IMR-90 (cell line): Measurements from ENCODE around the gene PHKB.

ENCODE experiments used
- FOS ChIP-seq: fragments of 150-350 bp; IDR thresholded peaks from 2 replicates; pipeline ENCODE4 v1.6.1; 2016; ENCODE audit warnings: low read depth, low read length
- POLR2A ChIP-seq: IDR thresholded peaks from 2 replicates; pipeline ENCODE4 v1.6.1; 2012; ENCODE audit warnings: mild to moderate bottlenecking, low read depth, low read length
- RAD21 ChIP-seq: IDR thresholded peaks from 2 replicates; pipeline ENCODE4 v1.6.1; 2012; ENCODE audit warnings: low read length, improper control_type of control experiment
- RFX5 ChIP-seq: IDR thresholded peaks from 2 replicates; pipeline ENCODE4 v1.8.0; 2012; ENCODE audit warnings: low read depth, mild to moderate bottlenecking, low read length, moderate library complexity
- TF ChIP-seq, protein P1 (sequence below): conservative IDR thresholded peaks from 2 replicates; pipeline ENCODE4 v1.5.1; 2012; ENCODE audit warnings: mild to moderate bottlenecking, low read depth, low read length, improper control_type of control experiment

GRCh38 chr16:47459603-47460002 is 1.5 kb upstream of the PHKB start:
- TF ChIP-seq POLR2A (no peak), RAD21 (no peak), RFX5 (no peak), FOS (no peak)
- TF ChIP-seq, protein P1, sequence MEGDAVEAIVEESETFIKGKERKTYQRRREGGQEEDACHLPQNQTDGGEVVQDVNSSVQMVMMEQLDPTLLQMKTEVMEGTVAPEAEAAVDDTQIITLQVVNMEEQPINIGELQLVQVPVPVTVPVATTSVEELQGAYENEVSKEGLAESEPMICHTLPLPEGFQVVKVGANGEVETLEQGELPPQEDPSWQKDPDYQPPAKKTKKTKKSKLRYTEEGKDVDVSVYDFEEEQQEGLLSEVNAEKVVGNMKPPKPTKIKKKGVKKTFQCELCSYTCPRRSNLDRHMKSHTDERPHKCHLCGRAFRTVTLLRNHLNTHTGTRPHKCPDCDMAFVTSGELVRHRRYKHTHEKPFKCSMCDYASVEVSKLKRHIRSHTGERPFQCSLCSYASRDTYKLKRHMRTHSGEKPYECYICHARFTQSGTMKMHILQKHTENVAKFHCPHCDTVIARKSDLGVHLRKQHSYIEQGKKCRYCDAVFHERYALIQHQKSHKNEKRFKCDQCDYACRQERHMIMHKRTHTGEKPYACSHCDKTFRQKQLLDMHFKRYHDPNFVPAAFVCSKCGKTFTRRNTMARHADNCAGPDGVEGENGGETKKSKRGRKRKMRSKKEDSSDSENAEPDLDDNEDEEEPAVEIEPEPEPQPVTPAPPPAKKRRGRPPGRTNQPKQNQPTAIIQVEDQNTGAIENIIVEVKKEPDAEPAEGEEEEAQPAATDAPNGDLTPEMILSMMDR, result no peak
